ENCODE data around the gene GBP6. TPM values are rescaled to one million over a fixed set of nuclear protein-coding genes. Genes with fewer than 3 reads are reported as not detected.

Gene GBP6
- total RNA-seq (under 1 TPM; 0.17 to 0.23 TPM), polyA plus RNA-seq (under 1 TPM; 0.17 to 0.30 TPM)

DNA sequence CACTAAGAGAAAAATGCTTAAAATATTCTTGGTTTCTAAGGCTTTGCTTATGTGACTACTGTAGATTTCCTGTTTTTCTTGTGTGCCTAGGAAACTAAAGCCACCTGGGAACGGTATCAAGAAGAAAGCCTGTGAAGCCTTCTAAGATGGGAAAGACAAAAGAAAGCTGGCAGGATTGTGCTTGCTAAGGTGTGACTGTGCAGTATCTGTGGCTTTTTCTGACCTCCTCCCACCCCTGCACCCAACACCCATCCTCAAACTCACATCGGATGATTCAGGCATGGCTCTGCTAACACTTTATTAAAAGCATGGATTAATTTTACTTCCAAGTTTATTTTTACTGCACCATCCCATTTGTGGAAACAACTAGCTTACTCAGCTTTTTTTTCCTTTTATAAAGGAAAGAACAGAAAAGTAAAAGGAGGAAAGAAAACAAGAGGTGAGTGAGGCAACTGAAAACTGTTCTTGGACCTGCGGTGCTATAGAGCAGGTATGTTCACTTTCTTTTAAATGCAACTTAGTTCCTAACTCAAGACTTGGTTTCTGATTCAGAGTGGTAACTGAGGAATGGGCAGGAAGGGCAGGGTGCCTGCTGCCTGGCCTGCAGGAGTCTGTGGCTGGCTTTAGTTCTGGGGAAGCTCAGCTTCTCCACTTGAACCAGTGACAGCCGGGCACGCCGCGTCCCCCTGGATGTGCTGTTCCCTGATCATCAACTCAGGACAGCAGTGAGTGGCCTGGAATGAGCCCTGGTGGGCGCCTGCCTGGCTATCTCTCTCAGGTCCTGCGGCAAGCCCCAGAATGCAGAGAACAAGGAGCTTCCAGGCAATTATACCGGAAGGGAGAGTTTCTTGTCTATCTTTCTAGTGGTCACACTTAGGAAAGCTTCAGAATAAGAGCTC, at the start of gene GBP6:
Gene GBP6 (plus strand): TSS at position 422 of the 899 bp plus-strand sequence. CDS start 4,493 bp downstream, outside the sequence.
- ChIA-PET POLR2A (ENCODE audit: partially characterized antibody) (interaction anchor here (1.0 to 1.3 kb wide), 2 partner anchors 95 to 362 kb away, joined by 3 to 5 read pairs; no protein-coding TSS in a partner anchor), CTCF (ENCODE audit: partially characterized antibody) (interaction anchor here (0.6 to 12.1 kb wide), 8 partner anchors 89 to 391 kb away, joined by 3 to 147 read pairs (median 4); no protein-coding TSS in a partner anchor)
- Mint-ChIP-seq H3K9me3 (no peaks in the 10 kb centered on the region), H3K27ac (peak within 1 kb of the TSS in 5 of 7 donors; percentile 12 to 38 (median 32)), H3K4me1 (peaks cover 9 to 17% (median 11%) of the 10 kb centered on the region in 4 donors), H3K36me3 (peaks cover 0 to 2% of the 10 kb centered on the region in 2 donors), H3K4me3 (peak within 1 kb of the TSS in 5 of 8 donors; percentile 3 to 50 (median 26)), H3K27me3 (peaks cover 0 to 1% of the 10 kb centered on the region in 2 donors)
- Histone ChIP-seq H3K4me1 (ENCODE audit: insufficient read depth, low read length) (peaks cover 11% of the 10 kb centered on the region), H3K27ac (ENCODE audit: low read depth, low read length) (no peak within 1 kb of the TSS), H3K36me3 (ENCODE audit: insufficient read depth, low read length) (no peaks in the 10 kb centered on the region), H3K9me3 (ENCODE audit: control insufficient read depth in 1 of 2, low read length in 2 of 2) (no peaks in the 10 kb centered on the region), H3K4me3 (ENCODE audit: low read length in 2 of 2) (no peak within 1 kb of the TSS), H3K27me3 (ENCODE audit: insufficient read depth, low read length) (no peaks in the 10 kb centered on the region)
- no peak for DNase-seq
- intact Hi-C loops (cut with micrococcal nuclease) = no loop called here

DNA sequence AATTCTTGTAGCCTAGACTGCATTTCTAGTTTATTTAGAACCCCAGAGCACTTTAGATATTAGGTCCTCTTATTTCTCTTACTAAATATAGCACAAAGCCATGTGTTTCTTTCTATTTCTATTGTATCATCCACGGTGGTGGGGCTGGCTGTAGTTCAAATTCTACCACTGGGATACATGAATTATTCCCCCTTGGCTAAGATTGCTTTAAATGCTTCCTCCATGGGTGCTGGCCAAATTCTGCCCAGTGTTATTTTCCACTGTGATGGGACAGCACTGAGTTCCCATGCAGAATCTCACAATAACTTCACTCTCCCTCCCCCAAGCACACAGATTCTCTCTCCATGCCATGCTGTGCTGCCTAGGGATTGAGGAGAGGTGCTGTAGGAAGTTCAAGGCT, 41.5 kb upstream of the GBP6 start:
- Histone ChIP-seq H3K4me3 (ENCODE audit: low read length in 2 of 2) (no peak overlapping the region), H3K4me1 (ENCODE audit: insufficient read depth, low read length) (peaks cover 4% of the 10 kb centered on the region), H3K9me3 (ENCODE audit: control insufficient read depth in 1 of 2, low read length in 2 of 2) (no peaks in the 10 kb centered on the region), H3K27ac (ENCODE audit: low read depth, low read length) (no peak overlapping the region), H3K27me3 (ENCODE audit: insufficient read depth, low read length) (no peaks in the 10 kb centered on the region), H3K36me3 (ENCODE audit: insufficient read depth, low read length) (no peaks in the 10 kb centered on the region)
- CTCF ChIA-PET (ENCODE audit: partially characterized antibody) = no interaction called here
- POLR2A ChIA-PET (ENCODE audit: partially characterized antibody) = no interaction called here
- H3K27ac Mint-ChIP-seq = no peak overlapping the region
- intact Hi-C loops (cut with micrococcal nuclease) = no loop called here
- no peak overlapping the region for H3K4me3 Mint-ChIP-seq
- H3K4me1 Mint-ChIP-seq = peaks cover 0 to 12% (median 4%) of the 10 kb centered on the region in 4 donors
- no peak for DNase-seq
- no peaks in the 10 kb centered on the region for H3K27me3 Mint-ChIP-seq
- H3K9me3 Mint-ChIP-seq = peaks cover 0 to 47% (median 43%) of the 10 kb centered on the region in 8 donors
- H3K36me3 Mint-ChIP-seq = peaks cover 17 to 28% of the 10 kb centered on the region in 2 donors

DNA sequence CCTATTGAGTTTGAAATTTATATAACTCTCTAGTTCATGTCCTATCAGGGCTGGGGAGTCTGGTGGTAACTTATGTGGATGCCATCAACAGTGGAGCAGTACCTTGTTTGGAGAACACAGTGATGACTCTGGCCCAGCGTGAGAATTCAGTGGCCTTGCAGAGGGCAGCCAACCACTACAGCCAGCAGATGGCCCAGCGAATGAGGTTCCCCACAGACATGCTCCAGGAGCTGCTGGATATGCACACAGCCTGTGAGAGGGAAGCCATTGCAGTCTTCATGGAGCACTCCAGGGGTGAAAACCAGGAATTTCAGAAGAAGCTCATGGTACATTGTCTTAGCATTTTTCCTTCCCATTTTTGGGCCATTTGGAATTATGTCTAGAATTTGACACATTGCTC, 32.0 kb upstream of the GBP6 start:
- H3K27ac Mint-ChIP-seq = no peak overlapping the region
- no peak overlapping the region for H3K27ac ChIP-seq (ENCODE audit: low read depth, low read length)
- H3K4me3 ChIP-seq (ENCODE audit: low read length in 2 of 2) = no peak overlapping the region
- ChIA-PET POLR2A (ENCODE audit: partially characterized antibody) (no interaction called here), CTCF (ENCODE audit: partially characterized antibody) (interaction anchor here (1.2 kb wide), 1 partner anchor 348 kb away, joined by 3 read pairs; no protein-coding TSS in a partner anchor)
- no peaks in the 10 kb centered on the region for H3K4me1 ChIP-seq (ENCODE audit: insufficient read depth, low read length)
- no peaks in the 10 kb centered on the region for H3K9me3 ChIP-seq (ENCODE audit: control insufficient read depth in 1 of 2, low read length in 2 of 2)
- H3K4me1 Mint-ChIP-seq = peaks cover 0 to 5% (median 4%) of the 10 kb centered on the region in 4 donors
- no peak overlapping the region for H3K4me3 Mint-ChIP-seq
- H3K36me3 ChIP-seq (ENCODE audit: insufficient read depth, low read length) = no peaks in the 10 kb centered on the region
- no peaks in the 10 kb centered on the region for H3K27me3 ChIP-seq (ENCODE audit: insufficient read depth, low read length)
- no peak for DNase-seq
- no peaks in the 10 kb centered on the region for H3K27me3 Mint-ChIP-seq
- intact Hi-C loops (cut with micrococcal nuclease) = no loop called here
- peaks cover 0 to 8% of the 10 kb centered on the region in 2 donors for H3K36me3 Mint-ChIP-seq
- H3K9me3 Mint-ChIP-seq = peaks cover 0 to 23% (median 12%) of the 10 kb centered on the region in 8 donors

DNA sequence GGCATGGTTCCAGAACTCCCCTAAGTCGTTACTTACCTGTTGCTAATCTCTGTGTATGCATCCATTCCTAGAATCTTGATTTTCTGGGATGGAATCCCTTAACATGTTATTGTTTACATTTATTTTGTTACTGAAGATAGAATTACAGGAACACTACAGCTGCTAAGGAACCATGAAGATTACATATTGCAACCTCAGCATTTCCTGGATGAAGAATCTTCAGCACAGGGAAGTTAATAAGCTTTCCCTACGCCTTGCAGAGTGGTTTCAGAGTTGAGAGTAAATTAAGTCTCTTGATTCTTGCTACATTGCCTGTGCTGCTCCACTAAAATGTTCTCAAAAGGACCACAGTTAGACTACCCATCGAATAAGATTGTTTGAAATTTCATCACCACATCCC, 31.4 kb upstream of the GBP6 start:
- Histone ChIP-seq H3K9me3 (ENCODE audit: control insufficient read depth in 1 of 2, low read length in 2 of 2) (no peaks in the 10 kb centered on the region), H3K27ac (ENCODE audit: low read depth, low read length) (no peak overlapping the region), H3K4me1 (ENCODE audit: insufficient read depth, low read length) (no peaks in the 10 kb centered on the region), H3K36me3 (ENCODE audit: insufficient read depth, low read length) (no peaks in the 10 kb centered on the region), H3K27me3 (ENCODE audit: insufficient read depth, low read length) (no peaks in the 10 kb centered on the region), H3K4me3 (ENCODE audit: low read length in 2 of 2) (no peak overlapping the region)
- Mint-ChIP-seq H3K27ac (no peak overlapping the region), H3K27me3 (no peaks in the 10 kb centered on the region), H3K36me3 (peaks cover 0 to 8% of the 10 kb centered on the region in 2 donors), H3K9me3 (peaks cover 0 to 23% (median 11%) of the 10 kb centered on the region in 8 donors), H3K4me3 (no peak overlapping the region), H3K4me1 (peaks cover 0 to 5% (median 4%) of the 10 kb centered on the region in 4 donors)
- ChIA-PET CTCF (ENCODE audit: partially characterized antibody) (interaction anchor here (1.2 to 1.7 kb wide), 2 partner anchors 26 to 349 kb away, joined by 3 to 4 read pairs; no protein-coding TSS in a partner anchor), POLR2A (ENCODE audit: partially characterized antibody) (no interaction called here)
- intact Hi-C loops (cut with micrococcal nuclease) = no loop called here
- DNase-seq = no peak

DNA sequence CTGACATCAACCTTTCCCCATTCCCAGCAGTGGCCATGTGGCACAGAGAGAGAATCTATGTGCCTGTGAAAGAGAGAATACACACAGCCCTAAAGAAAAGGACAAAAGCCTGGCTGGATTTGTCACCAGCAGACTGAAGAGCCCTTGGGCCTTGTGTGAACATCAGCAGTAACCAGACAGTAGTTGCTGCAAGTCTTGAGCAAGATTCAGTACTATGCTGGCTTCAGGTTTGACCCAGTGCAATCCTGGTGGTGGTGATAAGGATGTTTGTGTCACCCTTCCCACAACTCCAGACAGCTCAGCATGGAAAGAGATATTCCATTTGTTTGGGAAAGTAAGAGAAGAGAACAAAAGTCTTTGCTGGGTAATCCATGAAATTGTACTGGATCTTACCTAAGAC, 28.4 kb upstream of the GBP6 start:
- H3K27ac ChIP-seq (ENCODE audit: low read depth, low read length) = no peak overlapping the region
- CTCF ChIA-PET (ENCODE audit: partially characterized antibody) = no interaction called here
- no peaks in the 10 kb centered on the region for H3K4me1 ChIP-seq (ENCODE audit: insufficient read depth, low read length)
- POLR2A ChIA-PET (ENCODE audit: partially characterized antibody) = no interaction called here
- H3K27me3 ChIP-seq (ENCODE audit: insufficient read depth, low read length) = no peaks in the 10 kb centered on the region
- H3K9me3 ChIP-seq (ENCODE audit: control insufficient read depth in 1 of 2, low read length in 2 of 2) = no peaks in the 10 kb centered on the region
- Mint-ChIP-seq H3K4me3 (no peak overlapping the region), H3K4me1 (peaks cover 0 to 5% (median 4%) of the 10 kb centered on the region in 4 donors), H3K27ac (no peak overlapping the region), H3K36me3 (peaks cover 0 to 5% of the 10 kb centered on the region in 2 donors), H3K9me3 (peaks cover 0 to 11% (median 2%) of the 10 kb centered on the region in 8 donors), H3K27me3 (no peaks in the 10 kb centered on the region)
- no peaks in the 10 kb centered on the region for H3K36me3 ChIP-seq (ENCODE audit: insufficient read depth, low read length)
- H3K4me3 ChIP-seq (ENCODE audit: low read length in 2 of 2) = no peak overlapping the region
- no peak for DNase-seq
- intact Hi-C loops (cut with micrococcal nuclease) = no loop called here

DNA sequence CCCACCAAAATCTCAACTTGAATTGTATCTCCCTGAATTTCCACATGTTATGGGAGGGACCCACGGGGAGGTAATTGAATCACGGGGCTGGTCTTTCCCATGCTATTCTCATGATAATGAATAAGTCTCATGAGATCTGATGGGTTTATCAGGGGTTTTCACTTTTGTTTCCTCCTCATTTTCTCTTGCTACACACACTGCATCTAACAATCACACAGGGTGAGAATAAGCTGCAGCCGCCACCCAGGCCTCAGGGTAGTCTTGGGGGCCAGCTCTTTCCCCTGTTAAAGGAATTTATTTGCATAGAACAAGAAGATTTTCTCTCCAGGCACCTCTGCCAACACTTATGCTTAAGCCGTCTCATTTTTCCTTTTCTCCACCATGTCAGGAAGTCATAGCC, 26.0 kb upstream of the GBP6 start:
- POLR2A ChIA-PET (ENCODE audit: partially characterized antibody) = no interaction called here

GRCh38 chr1:89339039-89339438, 24.8 kb upstream of the GBP6 start:
- no peak overlapping the region for H3K4me3 Mint-ChIP-seq
- Histone ChIP-seq H3K9me3 (ENCODE audit: control insufficient read depth in 1 of 2, low read length in 2 of 2) (no peaks in the 10 kb centered on the region), H3K4me1 (ENCODE audit: insufficient read depth, low read length) (no peaks in the 10 kb centered on the region), H3K27ac (ENCODE audit: low read depth, low read length) (no peak overlapping the region), H3K36me3 (ENCODE audit: insufficient read depth, low read length) (no peaks in the 10 kb centered on the region), H3K4me3 (ENCODE audit: low read length in 2 of 2) (no peak overlapping the region), H3K27me3 (ENCODE audit: insufficient read depth, low read length) (no peaks in the 10 kb centered on the region)
- no peaks in the 10 kb centered on the region for H3K27me3 Mint-ChIP-seq
- peaks cover 0 to 7% (median 0%) of the 10 kb centered on the region in 8 donors for H3K9me3 Mint-ChIP-seq
- intact Hi-C loops (cut with micrococcal nuclease) = no loop called here
- peaks cover 0 to 11% of the 10 kb centered on the region in 2 donors for H3K36me3 Mint-ChIP-seq
- no peak overlapping the region for H3K27ac Mint-ChIP-seq
- no peak for DNase-seq
- CTCF ChIA-PET (ENCODE audit: partially characterized antibody) = interaction anchor here (1.3 kb wide), 1 partner anchor 28 kb away, joined by 3 read pairs; no protein-coding TSS in a partner anchor
- H3K4me1 Mint-ChIP-seq = peaks cover 0 to 3% (median 0%) of the 10 kb centered on the region in 4 donors
- POLR2A ChIA-PET (ENCODE audit: partially characterized antibody) = no interaction called here

More for the DNA sequence above, 26.0 kb upstream of the GBP6 start:
- CTCF ChIA-PET (ENCODE audit: partially characterized antibody) = interaction anchor here (1.2 kb wide), 1 partner anchor 21 kb away, joined by 3 read pairs; no protein-coding TSS in a partner anchor
- Histone ChIP-seq H3K4me1 (ENCODE audit: insufficient read depth, low read length) (no peaks in the 10 kb centered on the region), H3K27ac (ENCODE audit: low read depth, low read length) (no peak overlapping the region), H3K27me3 (ENCODE audit: insufficient read depth, low read length) (no peaks in the 10 kb centered on the region), H3K36me3 (ENCODE audit: insufficient read depth, low read length) (no peaks in the 10 kb centered on the region), H3K9me3 (ENCODE audit: control insufficient read depth in 1 of 2, low read length in 2 of 2) (no peaks in the 10 kb centered on the region), H3K4me3 (ENCODE audit: low read length in 2 of 2) (no peak overlapping the region)
- intact Hi-C loops (cut with micrococcal nuclease) = no loop called here
- DNase-seq = no peak
- Mint-ChIP-seq H3K27ac (peak overlapping the region in 2 of 7 donors; percentile 22 to 60), H3K36me3 (peaks cover 0 to 5% of the 10 kb centered on the region in 2 donors), H3K9me3 (peaks cover 0 to 7% (median 0%) of the 10 kb centered on the region in 8 donors), H3K4me1 (peaks cover 0 to 3% (median 0%) of the 10 kb centered on the region in 4 donors), H3K4me3 (no peak overlapping the region), H3K27me3 (no peaks in the 10 kb centered on the region)
